Peyer's patch (tissue), 4 donors: ENCODE measurements around the gene SP6. TPM values are rescaled to one million over a fixed set of nuclear protein-coding genes. Genes with fewer than 3 reads are reported as not detected.

ENCODE experiments used
- DNase-seq, 3 donors: peaks; one replicate each; pipeline ENCODE4 v3.0.0-alpha.2; 2017 to 2019
- H3K27ac ChIP-seq, 4 donors: fragments of 200-600 bp; sonication (generic); one replicate each; pipeline ENCODE4 v1.5.1; 2016 to 2019
- H3K27me3 ChIP-seq, 2 donors: fragments of 200-600 bp; sonication (generic); one replicate each; pipeline ENCODE4 v1.5.1; 2019
- H3K36me3 ChIP-seq, 3 donors: fragments of 200-600 bp; sonication (generic); one replicate each; pipeline ENCODE4 v1.5.1; 2016 to 2019
- H3K4me1 ChIP-seq, 4 donors: fragments of 200-600 bp; sonication (generic); one replicate each; pipeline ENCODE4 v1.5.1; 2016 to 2019
- H3K4me3 ChIP-seq, 4 donors: fragments of 200-600 bp; sonication (generic); 1 replicate in 3 of 4; 2 replicates in 1 of 4; pipeline ENCODE4 v1.5.1; 2016 to 2019; ENCODE audit warnings: mild to moderate bottlenecking in 1 of 4
- H3K9me3 ChIP-seq, 4 donors: fragments of 200-600 bp; sonication (generic); one replicate each; pipeline ENCODE4 v1.5.1; 2016 to 2019; ENCODE audit warnings: mild to moderate bottlenecking in 1 of 4
- CTCF ChIP-seq, 6 experiments: fragments of 450-650 bp in 4 of 6; fragments of 200-600 bp in 2 of 6; sonication (generic) in 1 of 6; IDR thresholded peaks; one replicate each; pipeline ENCODE4 v1.5.1; 2017 to 2019; ENCODE audit warnings: antibody characterized with exemption in 6 of 6, mild to moderate bottlenecking in 3 of 6, moderate library complexity in 1 of 6
- POLR2A ChIP-seq, 2 donors: fragments of 450-650 bp; IDR thresholded peaks; one replicate each; pipeline ENCODE4 v1.5.1; 2017; ENCODE audit warnings: antibody characterized with exemption in 2 of 2, mild to moderate bottlenecking in 2 of 2, moderate library complexity in 2 of 2
- total RNA-seq, 4 donors: library from RNA; depleted of rRNA; stranded (reverse); fragments of >200 nt; gene quantifications; one replicate each; pipeline ENCODE4 v1.1.0, GENCODE V29; 2016

The SP6 gene
- total RNA-seq, 4 donors from 2014 or later, result 3.3 to 27.0 (median 16.6) TPM

GRCh38 chr17:47856830-47857229 is 5.9 kb upstream of the SP6 start:
- Histone ChIP-seq H3K4me1 (peaks cover 0 to 5% (median 2%) of the 10 kb centered on the region in 4 donors), H3K4me3 (no peak overlapping the region), H3K27me3 (no peaks in the 10 kb centered on the region), H3K36me3 (no peaks in the 10 kb centered on the region), H3K9me3 (no peaks in the 10 kb centered on the region), H3K27ac (no peak overlapping the region)
- TF ChIP-seq POLR2A (IDR thresholded peaks at IDR 0.05) (no peak), CTCF (IDR thresholded peaks at IDR 0.05) (no peak)
- no peak for DNase-seq

- H3K4me1 ChIP-seq, result peaks cover 0 to 16% (median 11%) of the 10 kb centered on the region in 4 donors
- DNase-seq, result no peak
- no peak overlapping the region for H3K27ac ChIP-seq
- no peaks in the 10 kb centered on the region for H3K9me3 ChIP-seq
- H3K27me3 ChIP-seq, result no peaks in the 10 kb centered on the region
- TF ChIP-seq POLR2A (IDR thresholded peaks at IDR 0.05) (no peak), CTCF (IDR thresholded peaks at IDR 0.05) (no peak)
- H3K36me3 ChIP-seq, result no peaks in the 10 kb centered on the region
- H3K4me3 ChIP-seq, result no peak overlapping the region
These were observed 4.8 kb upstream of the SP6 start for GRCh38 chr17:47855737-47856136.

- TF ChIP-seq POLR2A (IDR thresholded peaks at IDR 0.05) (no peak), CTCF (IDR thresholded peaks at IDR 0.05) (no peak)
- H3K4me3 ChIP-seq, result no peak overlapping the region
- H3K36me3 ChIP-seq, result no peaks in the 10 kb centered on the region
- H3K27ac ChIP-seq, result no peak overlapping the region
- peaks cover 0 to 17% (median 14%) of the 10 kb centered on the region in 4 donors for H3K4me1 ChIP-seq
- H3K9me3 ChIP-seq, result no peaks in the 10 kb centered on the region
- DNase-seq, result no peak
- H3K27me3 ChIP-seq, result no peaks in the 10 kb centered on the region
These were observed 2.7 kb upstream of the SP6 start for GRCh38 chr17:47853616-47854015.

GRCh38 chr17:47852113-47852949 is 1.4 kb upstream of the SP6 start:
- Histone ChIP-seq H3K4me3 (no peak overlapping the region), H3K27me3 (peaks cover 0 to 6% of the 10 kb centered on the region in 2 donors), H3K9me3 (no peaks in the 10 kb centered on the region), H3K36me3 (peaks cover 0 to 10% (median 0%) of the 10 kb centered on the region in 3 donors), H3K4me1 (peaks cover 0 to 24% (median 16%) of the 10 kb centered on the region in 4 donors), H3K27ac (no peak overlapping the region)
- DNase-seq, result no peak
- TF ChIP-seq CTCF (IDR thresholded peaks at IDR 0.05) (no peak), POLR2A (IDR thresholded peaks at IDR 0.05) (no peak)

GRCh38 chr17:47851764-47852112 is 775 bp upstream of the SP6 start:
- DNase-seq, result no peak
- TF ChIP-seq CTCF (IDR thresholded peaks at IDR 0.05), result no peak
- no peak for TF ChIP-seq POLR2A (IDR thresholded peaks at IDR 0.05)
- Histone ChIP-seq H3K27ac (peak overlapping the region in 1 of 4 donors; percentile 80), H3K4me3 (peak overlapping the region in 1 of 4 donors; percentile 63), H3K4me1 (peaks cover 0 to 30% (median 18%) of the 10 kb centered on the region in 4 donors), H3K36me3 (peaks cover 0 to 16% (median 0%) of the 10 kb centered on the region in 3 donors), H3K27me3 (peaks cover 0 to 9% of the 10 kb centered on the region in 2 donors), H3K9me3 (no peaks in the 10 kb centered on the region)
